WTC11 (cell line): ENCODE measurements around the gene TMEM8B. TPM values are rescaled to one million over a fixed set of nuclear protein-coding genes. Genes with fewer than 3 reads are reported as not detected.

ENCODE experiments used
- ATAC-seq: fragments of 200-7000 bp; cut with Tn5 transposase; 2 replicates; pipeline ENCODE4 v1.10.0; 2021; ENCODE audit warnings: mild to moderate bottlenecking, moderate library complexity
- CTCF ChIA-PET: fragments of 300-600 bp; sonication (Branson Sonifier 250); formaldehyde crosslinking; loops from one replicate; lab custom pipeline; 2021; ENCODE audit warnings: antibody characterized with exemption; lab: Charles Lee
- POLR2A ChIA-PET: fragments of 350-600 bp; sonication (Branson Sonifier 250); formaldehyde crosslinking; loops from one replicate; lab custom pipeline; 2021; ENCODE audit warnings: antibody characterized with exemption; lab: Charles Lee
- DNase-seq: peaks from one replicate; pipeline ENCODE4 v3.0.0; 2021; ENCODE audit warnings: low spot score
- H3K27ac Mint-ChIP-seq: 2 replicates; pipeline ENCODE4 v1.8.0; 2021; ENCODE audit warnings: mixed read lengths
- H3K27me3 Mint-ChIP-seq: 2 replicates; pipeline ENCODE4 v1.8.0; 2021; ENCODE audit warnings: low read depth, mild to moderate bottlenecking, moderate library complexity, mixed read lengths
- H3K36me3 Mint-ChIP-seq: 2 replicates; pipeline ENCODE4 v1.8.0; 2021; ENCODE audit warnings: mixed read lengths
- H3K4me1 Mint-ChIP-seq: 2 replicates; pipeline ENCODE4 v1.8.0; 2022; ENCODE audit warnings: mixed read lengths
- H3K4me3 Mint-ChIP-seq: 2 replicates; pipeline ENCODE4 v1.8.0; 2021; ENCODE audit warnings: mild to moderate bottlenecking, moderate library complexity, mixed read lengths
- H3K9me3 Mint-ChIP-seq: 2 replicates; pipeline ENCODE4 v1.8.0; 2021; ENCODE audit warnings: mixed read lengths
- AFF4 ChIP-seq: sonication (generic); formaldehyde crosslinking; IDR thresholded peaks from 2 replicates; pipeline ENCODE4 v1.8.1; 2023; ENCODE audit warnings: mild to moderate bottlenecking, missing genetic modification reagents, borderline replicate concordance
- E2F4 ChIP-seq: sonication (generic); formaldehyde crosslinking; IDR thresholded peaks from 2 replicates; pipeline ENCODE4 v1.8.1; 2022; ENCODE audit warnings: low read depth, mild to moderate bottlenecking, moderate library complexity, missing genetic modification reagents, borderline replicate concordance
- GTF2I ChIP-seq: fragments of 250-450 bp; sonication (Bioruptor Pico); conservative IDR thresholded peaks from 2 replicates; pipeline ENCODE4 v1.4.0; 2021; ENCODE audit warnings: mild to moderate bottlenecking
- HMGA2 ChIP-seq: fragments of 250-450 bp; sonication (Bioruptor Pico); IDR thresholded peaks from 2 replicates; pipeline ENCODE4 v1.4.0; 2021; ENCODE audit warnings: mild to moderate bottlenecking, moderate library complexity
- HMGXB4 ChIP-seq: sonication (generic); formaldehyde crosslinking; IDR thresholded peaks from 2 replicates; pipeline ENCODE4 v1.8.1; 2023; ENCODE audit warnings: mild to moderate bottlenecking, moderate library complexity, missing genetic modification reagents
- MLX ChIP-seq: sonication (generic); formaldehyde crosslinking; IDR thresholded peaks from 2 replicates; pipeline ENCODE4 v1.8.1; 2023; ENCODE audit warnings: mild to moderate bottlenecking, missing genetic modification reagents, moderate library complexity
- ZNF416 ChIP-seq: fragments of 250-450 bp; sonication (Bioruptor Pico); IDR thresholded peaks from 2 replicates; pipeline ENCODE4 v1.9.0; 2021; ENCODE audit warnings: mild to moderate bottlenecking, inconsistent platforms
- ZNF512 ChIP-seq: sonication (generic); formaldehyde crosslinking; IDR thresholded peaks from 2 replicates; pipeline ENCODE4 v1.8.1; 2022; ENCODE audit warnings: missing genetic modification reagents, borderline replicate concordance
- ZSCAN18 ChIP-seq: fragments of 250-450 bp; sonication (Bioruptor Pico); IDR thresholded peaks from 2 replicates; pipeline ENCODE4 v2.1.2; 2022; ENCODE audit warnings: mild to moderate bottlenecking, moderate library complexity
- total RNA-seq: library from RNA; stranded (reverse); gene quantifications from 3 replicates; pipeline ENCODE4 v1.2.3, GENCODE V29; 2021
- TF ChIP-seq, protein P1 (sequence below): fragments of 250-450 bp; sonication (Bioruptor Pico); IDR thresholded peaks from 2 replicates; pipeline ENCODE4 v1.9.0; 2021; ENCODE audit warnings: mild to moderate bottlenecking

TMEM8B gene
- total RNA-seq, 1 experiment from 2014 or later: 9.5 TPM

DNA sequence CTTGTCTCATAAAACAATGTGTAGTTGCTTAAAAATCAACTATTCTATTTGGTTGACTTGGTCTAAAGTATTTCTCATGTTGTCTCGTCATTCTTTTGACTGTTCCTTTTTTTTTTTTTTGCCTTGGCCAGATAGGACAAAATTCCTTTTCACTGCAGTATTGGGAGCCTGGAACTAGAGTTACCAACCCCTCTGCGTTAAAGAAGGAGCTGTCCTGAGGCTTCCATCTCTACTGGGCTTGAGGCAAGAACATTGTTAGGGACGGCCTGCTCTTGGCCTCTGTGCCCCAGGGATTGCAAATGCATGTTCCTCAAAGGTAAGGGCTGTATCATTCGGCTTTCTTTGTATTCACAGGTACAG, 39.0 kb upstream of the TMEM8B start:
- no peak for DNase-seq
- Mint-ChIP-seq H3K4me3 (no peak overlapping the region), H3K27ac (peak overlapping the region; percentile 12; the same call in 1 of the 2 replicates), H3K36me3 (peaks cover 12% of the 10 kb centered on the region; the same call in 1 of the 2 replicates), H3K9me3 (no peaks in the 10 kb centered on the region), H3K4me1 (peaks cover 11% of the 10 kb centered on the region), H3K27me3 (peaks cover 3% of the 10 kb centered on the region; the same call in 1 of the 2 replicates)
- ChIA-PET CTCF (interaction anchor here (0.6 to 5.9 kb wide), 67 partner anchors 9 to 1197 kb away, joined by 3 to 143 read pairs (median 6); partner anchors contain the start of genes ARHGEF39, CCDC107, CREB3 and FAM221B), POLR2A (interaction anchor here (0.9 to 1.4 kb wide), 5 partner anchors 24 to 93 kb away, joined by 3 to 9 read pairs (median 3); partner anchors contain the start of genes FAM221B, HINT2 and TMEM8B)
- TF ChIP-seq E2F4 (CRISPR knock-in tag) (no peak), ZNF416 (CRISPR knock-in tag) (no peak), MLX (CRISPR knock-in tag) (no peak), ZNF512 (no peak), AFF4 (no peak), HMGA2 (CRISPR knock-in tag) (no peak), HMGXB4 (CRISPR knock-in tag) (no peak), ZSCAN18 (no peak), GTF2I (CRISPR knock-in tag) (no peak)
- TF ChIP-seq, protein P1, sequence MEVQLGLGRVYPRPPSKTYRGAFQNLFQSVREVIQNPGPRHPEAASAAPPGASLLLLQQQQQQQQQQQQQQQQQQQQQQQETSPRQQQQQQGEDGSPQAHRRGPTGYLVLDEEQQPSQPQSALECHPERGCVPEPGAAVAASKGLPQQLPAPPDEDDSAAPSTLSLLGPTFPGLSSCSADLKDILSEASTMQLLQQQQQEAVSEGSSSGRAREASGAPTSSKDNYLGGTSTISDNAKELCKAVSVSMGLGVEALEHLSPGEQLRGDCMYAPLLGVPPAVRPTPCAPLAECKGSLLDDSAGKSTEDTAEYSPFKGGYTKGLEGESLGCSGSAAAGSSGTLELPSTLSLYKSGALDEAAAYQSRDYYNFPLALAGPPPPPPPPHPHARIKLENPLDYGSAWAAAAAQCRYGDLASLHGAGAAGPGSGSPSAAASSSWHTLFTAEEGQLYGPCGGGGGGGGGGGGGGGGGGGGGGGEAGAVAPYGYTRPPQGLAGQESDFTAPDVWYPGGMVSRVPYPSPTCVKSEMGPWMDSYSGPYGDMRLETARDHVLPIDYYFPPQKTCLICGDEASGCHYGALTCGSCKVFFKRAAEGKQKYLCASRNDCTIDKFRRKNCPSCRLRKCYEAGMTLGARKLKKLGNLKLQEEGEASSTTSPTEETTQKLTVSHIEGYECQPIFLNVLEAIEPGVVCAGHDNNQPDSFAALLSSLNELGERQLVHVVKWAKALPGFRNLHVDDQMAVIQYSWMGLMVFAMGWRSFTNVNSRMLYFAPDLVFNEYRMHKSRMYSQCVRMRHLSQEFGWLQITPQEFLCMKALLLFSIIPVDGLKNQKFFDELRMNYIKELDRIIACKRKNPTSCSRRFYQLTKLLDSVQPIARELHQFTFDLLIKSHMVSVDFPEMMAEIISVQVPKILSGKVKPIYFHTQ (CRISPR knock-in tag): no peak
- ATAC-seq: no peak
